OCI-LY1 (cell line): ENCODE measurements around the gene HES5.

Experiments
- H2AFZ ChIP-seq: fragments of 200-600 bp; sonication (generic), shearing (Covaris generic); 2 replicates; pipeline ENCODE4 v1.6.0; 2014; ENCODE audit warnings: antibody characterized with exemption, mild to moderate bottlenecking, low read length
- H3F3A ChIP-seq: fragments of 200-600 bp; sonication (generic), shearing (Covaris generic); 2 replicates; pipeline ENCODE4 v1.6.0; 2014; ENCODE audit warnings: mild to moderate bottlenecking, antibody characterized with exemption, low read length, moderate library complexity; ENCODE audit not compliant: insufficient read depth
- H3K27ac ChIP-seq: fragments of 200-600 bp; sonication (generic); 2 replicates; pipeline ENCODE4 v1.5.1; 2014; ENCODE audit warnings: low read length, mixed run types, mild to moderate bottlenecking, low read depth; ENCODE audit not compliant: poor library complexity, severe bottlenecking
- H3K27me3 ChIP-seq: fragments of 200-600 bp; sonication (generic); 2 replicates; pipeline ENCODE4 v1.6.0; 2014; ENCODE audit warnings: antibody characterized with exemption, mild to moderate bottlenecking, low read length, moderate library complexity; ENCODE audit not compliant: insufficient read depth
- H3K36me3 ChIP-seq: fragments of 200-600 bp; sonication (generic); 2 replicates; pipeline ENCODE4 v1.6.1; 2014; ENCODE audit warnings: mild to moderate bottlenecking, antibody characterized with exemption, low read length, moderate library complexity, mixed read lengths; ENCODE audit not compliant: insufficient read depth
- H3K4me1 ChIP-seq: fragments of 200-600 bp; sonication (generic); 2 replicates; pipeline ENCODE4 v1.5.1; 2014; ENCODE audit warnings: mild to moderate bottlenecking, low read length, moderate library complexity; ENCODE audit not compliant: insufficient read depth, severe bottlenecking
- H3K4me2 ChIP-seq: fragments of 200-600 bp; sonication (generic), shearing (Covaris generic); 2 replicates; pipeline ENCODE4 v1.6.1; 2014; ENCODE audit warnings: low read length
- H3K4me3 ChIP-seq: fragments of 200-600 bp; sonication (generic); 2 replicates; pipeline ENCODE4 v1.5.1; 2014; ENCODE audit warnings: low read length, low read depth, mild to moderate bottlenecking, mixed read lengths; ENCODE audit not compliant: poor library complexity, severe bottlenecking
- H3K79me2 ChIP-seq: fragments of 200-600 bp; shearing (Covaris generic); 2 replicates; pipeline ENCODE4 v1.6.1; 2016; ENCODE audit warnings: mixed run types, low read length, mixed read lengths; ENCODE audit not compliant: insufficient read depth
- H3K9ac ChIP-seq: fragments of 200-600 bp; sonication (generic), shearing (Covaris generic); 2 replicates; pipeline ENCODE4 v1.6.1; 2014; ENCODE audit warnings: mild to moderate bottlenecking, low read length, mixed read lengths
- H3K9me2 ChIP-seq: fragments of 200-600 bp; sonication (generic), shearing (Covaris generic); 2 replicates; pipeline ENCODE4 v1.6.1; 2014; ENCODE audit warnings: low read depth, mild to moderate bottlenecking, low read length, mixed read lengths
- H3K9me3 ChIP-seq: fragments of 200-600 bp; shearing (Covaris generic); 2 replicates; pipeline ENCODE4 v1.6.1; 2014; ENCODE audit warnings: low read length, mixed read lengths
- H4K20me1 ChIP-seq: fragments of 200-600 bp; sonication (generic), shearing (Covaris generic); 2 replicates; pipeline ENCODE4 v1.6.0; 2016; ENCODE audit warnings: mild to moderate bottlenecking, low read length; ENCODE audit not compliant: insufficient read depth
- CTCF ChIP-seq: fragments of 200-600 bp; sonication (generic), shearing (Covaris generic); IDR thresholded peaks from 2 replicates; pipeline ENCODE4 v1.5.1; 2017; ENCODE audit warnings: mild to moderate bottlenecking, antibody characterized with exemption, low read length, moderate library complexity, mixed read lengths
- EZH2 ChIP-seq: fragments of 200-600 bp; sonication (generic), shearing (Covaris generic); IDR thresholded peaks from 2 replicates; pipeline ENCODE4 v1.8.0; 2017; ENCODE audit warnings: borderline replicate concordance, mixed run types, mild to moderate bottlenecking, antibody characterized with exemption, low read length, moderate library complexity, mixed read lengths

HES5 gene

GRCh38 chr1:2483026-2483425 lies 47.0 kb downstream of the HES5 start:
- no peaks in the 10 kb centered on the region; the same call in 1 of the 2 replicates for H3K27me3 ChIP-seq
- H3K9ac ChIP-seq, result no peak overlapping the region
- no peak overlapping the region for H3K4me2 ChIP-seq
- no peaks in the 10 kb centered on the region for H3K9me2 ChIP-seq
- no peaks in the 10 kb centered on the region for H3K4me1 ChIP-seq
- TF ChIP-seq EZH2 (no peak), CTCF (no peak)
- H4K20me1 ChIP-seq, result no peaks in the 10 kb centered on the region
- H2AFZ ChIP-seq, result no peak overlapping the region
- no peaks in the 10 kb centered on the region for H3K9me3 ChIP-seq
- no peaks in the 10 kb centered on the region for H3F3A ChIP-seq
- no peaks in the 10 kb centered on the region; the same call in 1 of the 2 replicates for H3K36me3 ChIP-seq
- H3K27ac ChIP-seq, result no peak overlapping the region
- H3K4me3 ChIP-seq, result no peak overlapping the region
- H3K79me2 ChIP-seq, result no peaks in the 10 kb centered on the region

DNA sequence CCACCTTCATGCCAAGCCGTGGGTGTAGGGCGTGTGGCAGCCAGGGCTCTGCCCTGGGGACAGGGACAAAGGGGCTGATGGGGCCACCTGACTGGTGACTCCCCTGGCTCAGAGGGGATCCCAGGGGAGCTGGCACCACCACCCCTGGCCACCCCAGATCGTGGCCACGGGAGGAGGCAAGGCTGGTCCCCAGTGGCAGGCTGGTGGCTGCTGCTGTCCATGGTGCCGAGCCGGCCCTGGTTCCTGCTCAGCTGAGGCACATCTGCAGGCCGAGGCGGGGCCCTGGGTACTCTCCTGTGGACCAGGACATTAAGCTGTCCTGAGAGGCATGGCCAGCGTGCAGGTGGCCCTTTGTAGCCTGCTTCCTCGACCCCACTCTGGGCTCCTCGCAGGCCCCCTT lies 47.5 kb downstream of the HES5 start:
- H3K9ac ChIP-seq, result no peak overlapping the region
- no peak overlapping the region for H3K27ac ChIP-seq
- no peak overlapping the region for H3K4me3 ChIP-seq
- TF ChIP-seq EZH2 (no peak), CTCF (no peak)
- no peaks in the 10 kb centered on the region for H3F3A ChIP-seq
- H3K4me1 ChIP-seq, result no peaks in the 10 kb centered on the region
- no peak overlapping the region for H2AFZ ChIP-seq
- H4K20me1 ChIP-seq, result no peaks in the 10 kb centered on the region
- no peaks in the 10 kb centered on the region for H3K79me2 ChIP-seq
- no peak overlapping the region for H3K4me2 ChIP-seq
- H3K27me3 ChIP-seq, result no peaks in the 10 kb centered on the region
- no peaks in the 10 kb centered on the region for H3K36me3 ChIP-seq
- H3K9me3 ChIP-seq, result no peaks in the 10 kb centered on the region
- no peaks in the 10 kb centered on the region for H3K9me2 ChIP-seq

DNA sequence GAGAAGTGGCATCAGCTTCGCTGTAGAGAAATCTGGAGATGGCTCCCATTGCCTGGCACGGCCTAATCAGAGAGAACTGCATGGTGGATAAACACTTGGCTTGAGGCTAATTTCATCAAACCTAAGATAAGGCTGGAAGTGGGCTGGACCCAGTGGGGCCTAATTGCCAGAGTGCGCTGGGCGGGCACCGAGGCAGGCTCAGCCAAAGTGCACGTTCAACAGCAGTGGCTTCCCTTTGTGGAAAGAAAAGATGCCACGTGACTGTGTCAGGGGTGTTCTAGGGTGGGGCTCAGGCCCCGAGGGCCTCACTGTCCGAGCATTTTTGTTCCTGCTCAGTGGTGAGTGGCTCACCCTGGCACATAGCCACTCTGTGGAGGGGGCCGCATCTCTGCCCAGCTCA lies 48.2 kb downstream of the HES5 start:
- no peaks in the 10 kb centered on the region for H4K20me1 ChIP-seq
- H3K27ac ChIP-seq, result no peak overlapping the region
- H3K9me2 ChIP-seq, result no peaks in the 10 kb centered on the region
- H3K79me2 ChIP-seq, result no peaks in the 10 kb centered on the region
- H3F3A ChIP-seq, result no peaks in the 10 kb centered on the region
- no peak overlapping the region for H3K4me3 ChIP-seq
- H2AFZ ChIP-seq, result no peak overlapping the region
- TF ChIP-seq EZH2, result no peak
- no peak for TF ChIP-seq CTCF
- no peaks in the 10 kb centered on the region for H3K9me3 ChIP-seq
- H3K4me1 ChIP-seq, result no peaks in the 10 kb centered on the region
- no peaks in the 10 kb centered on the region for H3K36me3 ChIP-seq
- H3K9ac ChIP-seq, result no peak overlapping the region
- H3K27me3 ChIP-seq, result no peaks in the 10 kb centered on the region
- no peak overlapping the region for H3K4me2 ChIP-seq
